BJ (cell line): ENCODE data around the gene CEP295NL. TPM values are rescaled to one million over a fixed set of nuclear protein-coding genes. Genes with fewer than 3 reads are reported as not detected.

Experiments
- CTCF ChIA-PET: fragments of 350-600 bp; formaldehyde crosslinking; extraction: SDS; loops from one replicate; lab custom pipeline; 2021; ENCODE audit warnings: antibody characterized with exemption, inconsistent platforms; lab: Yijun Ruan, JAX
- POLR2A ChIA-PET: fragments of 300-600 bp; sonication (Branson Sonifier 250); formaldehyde crosslinking; extraction: SDS; loops from one replicate; lab custom pipeline; 2021; ENCODE audit warnings: antibody characterized with exemption; lab: Charles Lee
- DNase-seq: peaks from one replicate; pipeline ENCODE4 v3.0.0-alpha.2; 2011; ENCODE audit warnings: low read depth
- H3K27me3 ChIP-seq: 2 replicates; pipeline ENCODE4 v1.6.0; 2011; ENCODE audit warnings: low read length; ENCODE audit not compliant: control insufficient read depth, insufficient read depth
- H3K36me3 ChIP-seq: 2 replicates; pipeline ENCODE4 v1.5.1; 2011; ENCODE audit warnings: low read length; ENCODE audit not compliant: control insufficient read depth, insufficient read depth
- H3K4me3 ChIP-seq: 2 replicates; pipeline ENCODE4 v1.5.1; 2011; ENCODE audit warnings: low read depth, mild to moderate bottlenecking, control low read depth, low read length
- CTCF ChIP-seq: IDR thresholded peaks from 2 replicates; pipeline ENCODE4 v1.5.1; 2011; ENCODE audit warnings: low read depth, mild to moderate bottlenecking, control low read depth, inconsistent platforms, low read length, moderate library complexity; ENCODE audit not compliant: insufficient read depth
- polyA plus RNA-seq: library from polyadenylated mRNA; depleted of rRNA; stranded (reverse); fragments of >200 nt; gene quantifications from 2 replicates; pipeline ENCODE4 v1.2.3, GENCODE V29; 2011

CEP295NL gene
- polyA plus RNA-seq, 1 experiment, result 0.15 TPM

- no peak overlapping the region for H3K4me3 ChIP-seq
- no peak for TF ChIP-seq CTCF
- ChIA-PET CTCF (interaction anchor here (1.4 kb wide), 1 partner anchor 54 kb away, joined by 3 read pairs; no protein-coding TSS in a partner anchor), POLR2A (interaction anchor here (0.5 kb wide), 1 partner anchor 808 kb away, joined by 3 read pairs; no protein-coding TSS in a partner anchor)
- H3K36me3 ChIP-seq, result peaks cover 2% of the 10 kb centered on the region
- H3K27me3 ChIP-seq, result no peaks in the 10 kb centered on the region
- no peak for DNase-seq
These were observed 17.0 kb upstream of the CEP295NL start for GRCh38 chr17:78919861-78920450.

- POLR2A ChIA-PET, result no interaction called here
These were observed 16.0 kb upstream of the CEP295NL start for GRCh38 chr17:78918979-78919378.

GRCh38 chr17:78917451-78918275, 14.7 kb upstream of the CEP295NL start:
- Histone ChIP-seq H3K4me3 (no peak overlapping the region), H3K27me3 (no peaks in the 10 kb centered on the region), H3K36me3 (peaks cover 2% of the 10 kb centered on the region)
- TF ChIP-seq CTCF, result no peak
- ChIA-PET CTCF (interaction anchor here (1.1 to 1.6 kb wide), 2 partner anchors 17 to 53 kb away, joined by 3 to 7 read pairs; no protein-coding TSS in a partner anchor), POLR2A (interaction anchor here (0.7 to 0.8 kb wide), 2 partner anchors 15 to 22 kb away, joined by 6 to 8 read pairs; partner anchors contain the start of gene CEP295NL)
- DNase-seq, result no peak

More at GRCh38 chr17:78918979-78919378, 16.0 kb upstream of the CEP295NL start:
- TF ChIP-seq CTCF, result no peak
- no peak for DNase-seq
- H3K36me3 ChIP-seq, result peaks cover 2% of the 10 kb centered on the region
- no peak overlapping the region for H3K4me3 ChIP-seq
- no peaks in the 10 kb centered on the region for H3K27me3 ChIP-seq
- CTCF ChIA-PET, result interaction anchor here (1.1 kb wide), 1 partner anchor 15 kb away, joined by 3 read pairs; no protein-coding TSS in a partner anchor

GRCh38 chr17:78915872-78916632, 13.1 kb upstream of the CEP295NL start:
- CTCF ChIA-PET, result interaction anchor here (0.6 to 2.4 kb wide), 3 partner anchors 11 to 55 kb away, joined by 3 to 8 read pairs (median 4); no protein-coding TSS in a partner anchor
- POLR2A ChIA-PET, result no interaction called here
- no peak overlapping the region for H3K4me3 ChIP-seq
- H3K36me3 ChIP-seq, result peaks cover 2% of the 10 kb centered on the region
- DNase-seq, result no peak
- TF ChIP-seq CTCF, result no peak
- no peaks in the 10 kb centered on the region for H3K27me3 ChIP-seq
